Left kidney (tissue), 2 donors: ENCODE results near the gene CCDC192. TPM values are rescaled to one million over a fixed set of nuclear protein-coding genes. Genes with fewer than 3 reads are reported as not detected.
A peak's percentile ranks its signal among the peaks of the same experiment; 100 is the strongest.
"Not testable (repeated sequence)": the region's sequence is repeated elsewhere in the genome, so short reads cannot be mapped to it uniquely, and the experiment has no call there.

Experiments used
- DNase-seq: peaks from one replicate; pipeline ENCODE4 v3.0.0-alpha.2; 2013
- polyA plus RNA-seq: library from polyadenylated mRNA; unstranded; fragments of 120-200 nt; gene quantifications from one replicate; pipeline ENCODE4 v1.2.1, GENCODE V29; 2013; ENCODE audit not compliant: insufficient read length

The CCDC192 gene
- polyA plus RNA-seq, 1 donor: 1.5 TPM

DNA sequence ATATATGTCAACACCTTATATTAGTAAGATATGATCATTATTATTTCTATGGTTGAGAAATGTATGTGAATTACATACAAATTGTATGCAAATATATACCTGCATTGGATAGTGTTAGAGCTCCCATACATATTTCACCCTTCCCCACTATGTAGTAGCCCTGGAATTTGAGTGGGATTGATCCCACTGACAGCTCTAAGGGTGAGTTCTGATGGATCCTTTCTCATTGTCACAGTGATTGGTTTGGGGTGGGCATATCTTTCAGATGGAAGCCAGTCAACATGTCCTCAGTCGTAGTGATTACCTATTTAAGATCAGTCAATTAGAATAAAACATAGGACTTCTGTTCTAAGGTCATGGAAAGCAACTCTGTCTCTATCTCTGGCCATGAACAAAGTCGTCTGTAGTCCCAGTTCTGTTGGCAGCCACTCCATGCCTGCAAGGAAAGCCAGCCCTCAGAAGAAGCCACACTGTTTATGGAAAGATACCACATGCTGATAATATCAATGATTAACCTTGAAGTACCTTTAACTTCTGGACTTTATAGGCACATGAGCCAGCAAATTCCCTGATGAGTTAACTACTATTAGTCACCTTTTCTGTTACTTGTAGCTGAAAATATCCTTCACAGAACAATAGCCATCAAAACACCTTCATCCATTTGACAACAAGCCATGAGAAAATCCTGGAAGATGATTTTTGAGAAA, 5.1 kb upstream of the CCDC192 start:
- no peak for DNase-seq

DNA sequence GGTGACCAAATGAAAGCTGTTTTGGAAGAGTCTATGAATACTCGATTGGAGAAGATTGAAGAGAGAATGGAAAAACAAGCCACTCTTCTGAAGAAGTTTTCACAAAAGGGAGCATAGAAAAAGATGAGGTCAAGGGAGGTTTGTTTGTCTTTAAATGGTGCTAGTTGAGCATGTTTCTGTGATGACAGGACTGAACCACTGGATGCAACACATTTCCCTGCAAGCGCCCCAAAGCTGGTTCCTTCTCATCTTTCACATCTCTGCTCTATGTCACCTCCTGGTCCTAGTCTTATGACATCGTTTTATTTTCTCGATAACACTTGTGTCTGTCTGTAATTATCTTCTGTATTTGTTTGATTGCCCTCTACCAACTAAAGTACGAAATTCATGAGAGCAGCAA, 3.8 kb upstream of the CCDC192 start:
- DNase-seq: no peak

DNA sequence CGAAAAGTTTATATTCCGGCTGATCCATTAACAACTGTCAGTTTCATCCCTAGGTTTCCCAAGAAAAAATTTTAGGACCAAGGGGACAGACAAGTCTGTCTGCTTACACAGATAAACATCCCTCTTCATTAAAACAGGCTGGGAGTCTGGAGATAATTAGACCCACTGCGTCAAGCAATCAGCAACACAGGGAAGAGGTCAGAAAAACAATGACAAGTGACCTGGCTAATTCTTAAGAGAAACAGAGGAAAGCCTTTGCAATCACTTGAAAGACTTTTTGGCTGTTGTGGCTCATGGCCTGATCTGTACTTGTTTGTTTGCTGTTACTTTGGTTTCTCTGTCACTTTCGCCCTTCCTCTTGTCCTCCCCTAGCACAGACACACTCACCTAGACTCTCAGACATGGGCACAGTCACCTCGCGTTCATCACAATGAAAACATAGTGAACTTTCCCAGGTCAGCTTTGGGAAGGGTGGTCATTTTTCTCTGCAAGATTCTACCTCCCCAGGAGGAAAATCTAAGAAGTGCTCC, 2.9 kb upstream of the CCDC192 start:
- no peak for DNase-seq

DNA sequence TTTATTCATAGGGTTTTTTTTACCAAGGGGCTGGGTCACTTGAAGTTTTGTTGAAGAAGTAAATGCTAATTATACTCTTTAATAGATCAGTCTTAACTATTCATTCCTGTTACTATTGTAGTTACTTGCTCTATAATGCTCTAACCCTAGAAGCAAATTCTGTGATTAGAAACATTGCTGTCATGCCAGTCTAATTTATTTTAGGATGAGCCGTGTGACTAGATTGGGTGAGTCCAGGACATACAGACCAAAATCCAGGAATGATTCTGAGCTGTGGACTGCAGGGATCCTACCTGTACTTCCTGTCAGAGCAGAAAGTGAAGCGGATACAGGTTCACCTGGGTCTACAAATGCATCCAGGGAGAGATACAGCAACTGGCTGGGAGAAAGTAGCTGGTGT, 757 bp upstream of the CCDC192 start:
- DNase-seq: no peak

DNA sequence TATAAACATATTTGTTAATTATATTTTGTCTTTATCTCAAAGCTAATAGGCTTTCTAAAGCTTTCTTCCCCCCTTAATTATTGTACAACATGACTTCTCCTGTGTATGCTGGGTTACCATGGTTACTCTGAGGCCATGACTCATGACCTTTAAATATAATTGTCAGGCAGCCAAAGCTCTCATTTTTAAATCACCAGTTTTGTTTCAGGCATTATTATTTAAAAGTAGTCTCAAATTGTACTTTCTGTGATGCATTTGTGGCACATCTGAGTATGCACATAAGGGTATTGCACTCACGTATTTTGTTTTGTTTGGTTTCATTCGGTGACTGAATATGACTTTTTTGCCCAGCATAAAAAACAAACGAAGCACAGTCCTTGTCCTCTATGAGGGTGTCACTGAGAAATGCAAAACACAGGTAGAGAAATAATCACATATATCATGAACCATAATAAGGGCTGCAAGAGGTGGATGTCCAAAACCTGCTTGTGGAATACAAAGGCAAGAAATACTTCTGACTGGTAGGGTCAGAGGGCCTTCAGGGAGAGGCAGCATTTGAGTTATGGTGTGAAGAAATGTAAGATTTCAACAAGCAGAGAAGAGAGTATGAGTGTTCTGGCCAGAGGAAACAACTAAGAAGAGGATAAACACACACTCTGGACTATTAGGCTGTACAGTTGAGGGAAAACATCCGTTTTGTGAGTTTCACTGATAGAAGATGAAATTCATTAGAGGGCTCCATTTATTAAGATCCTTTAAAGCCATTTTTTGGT, 2.1 kb downstream of the CCDC192 start:
- DNase-seq: no peak

DNA sequence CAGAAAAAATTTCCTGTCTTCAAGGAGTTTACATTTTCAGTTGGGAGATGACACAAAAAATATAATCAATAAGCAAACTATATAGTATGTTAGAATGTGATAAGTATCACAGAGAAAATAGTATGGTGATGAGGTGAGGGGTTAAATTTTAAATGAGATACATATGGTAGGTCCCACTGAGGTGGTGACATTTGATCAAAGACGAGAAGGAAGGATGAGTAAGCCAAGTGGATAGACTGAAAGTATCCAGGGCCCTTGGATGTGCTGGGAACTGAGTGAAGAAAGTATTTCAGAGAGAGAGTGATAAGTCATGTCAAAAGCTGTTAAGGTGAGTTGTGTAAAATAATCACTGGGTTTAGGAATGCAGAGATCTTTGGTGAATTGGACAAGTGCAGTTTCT, 3.5 kb downstream of the CCDC192 start:
- no peak for DNase-seq

DNA sequence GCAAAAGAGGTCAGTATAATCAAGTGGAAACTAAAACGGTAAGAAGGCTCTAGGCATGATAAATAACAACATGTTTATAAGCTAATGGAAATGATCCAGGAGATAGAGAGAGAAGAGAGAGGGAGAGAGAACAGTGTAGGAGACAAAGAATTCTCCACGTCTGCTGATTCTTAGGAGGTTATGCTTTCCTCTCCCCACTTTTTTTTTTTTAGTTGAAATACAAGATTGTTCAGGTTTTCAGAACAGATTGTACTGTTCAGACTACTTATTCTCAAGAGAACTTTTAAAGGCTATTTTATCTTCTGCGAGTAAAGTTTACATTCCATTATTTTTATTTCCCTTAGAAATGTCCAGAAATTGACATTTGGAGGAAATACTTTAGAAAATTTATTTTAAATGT, 4.0 kb downstream of the CCDC192 start:
- DNase-seq: no peak

DNA sequence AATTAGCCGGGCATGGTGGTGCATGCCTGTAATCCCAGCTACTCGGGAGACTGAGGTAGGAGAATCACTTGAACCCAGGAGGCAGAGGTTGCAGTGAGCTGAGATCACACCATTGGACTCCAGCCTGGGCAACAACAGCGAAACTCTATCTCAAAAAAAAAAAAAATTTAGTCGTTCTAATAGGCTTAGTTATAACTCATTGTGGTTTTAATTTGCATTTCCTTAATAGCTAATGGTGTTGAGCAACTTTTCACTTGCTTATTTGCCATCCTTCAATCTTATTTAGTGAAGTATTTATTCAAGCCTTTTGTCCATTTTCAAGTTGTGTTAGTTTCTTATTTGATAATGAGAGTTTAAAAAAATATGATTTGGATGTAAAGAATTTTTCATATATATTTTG, 9.9 kb downstream of the CCDC192 start:
- not testable (repeated sequence) for DNase-seq

DNA sequence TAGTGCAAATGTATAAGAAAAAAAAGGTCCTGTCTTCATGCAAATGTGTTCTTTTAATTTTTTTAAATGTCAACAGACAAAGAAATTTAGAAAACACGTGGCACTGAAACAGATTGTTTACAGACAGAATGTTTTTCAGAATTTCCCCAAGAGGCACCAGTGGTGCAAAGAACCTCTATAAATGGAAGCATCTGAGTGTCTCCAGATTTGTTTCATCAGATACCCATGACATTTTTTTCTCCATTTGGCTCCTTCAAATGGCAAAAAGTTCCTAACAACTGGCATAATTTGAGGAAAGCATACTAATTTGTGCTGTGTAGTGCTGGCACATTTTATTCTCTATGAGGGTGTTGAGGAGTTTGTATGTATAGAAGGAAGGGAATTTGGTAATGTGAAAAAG, 15.0 kb downstream of the CCDC192 start:
- DNase-seq: no peak

DNA sequence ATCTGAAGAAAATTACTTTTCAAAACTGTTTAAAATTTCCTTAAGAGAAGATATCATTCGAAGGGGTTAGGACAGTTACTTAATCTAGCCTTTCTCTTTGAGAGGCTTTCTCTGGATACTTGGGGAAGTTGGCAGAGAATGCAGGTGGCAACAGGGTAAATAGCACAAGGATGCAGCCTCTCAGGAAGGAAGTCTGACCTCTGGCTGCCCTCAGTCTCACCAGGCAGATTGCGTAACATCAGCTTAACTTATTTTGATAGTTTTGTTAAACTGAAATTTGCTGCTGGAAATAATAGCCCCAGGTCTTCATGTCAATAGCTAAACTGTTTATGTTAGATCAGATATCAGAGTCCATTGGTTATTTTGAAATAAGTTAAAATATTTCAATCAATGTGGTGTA, 20.4 kb downstream of the CCDC192 start:
- no peak for DNase-seq

DNA sequence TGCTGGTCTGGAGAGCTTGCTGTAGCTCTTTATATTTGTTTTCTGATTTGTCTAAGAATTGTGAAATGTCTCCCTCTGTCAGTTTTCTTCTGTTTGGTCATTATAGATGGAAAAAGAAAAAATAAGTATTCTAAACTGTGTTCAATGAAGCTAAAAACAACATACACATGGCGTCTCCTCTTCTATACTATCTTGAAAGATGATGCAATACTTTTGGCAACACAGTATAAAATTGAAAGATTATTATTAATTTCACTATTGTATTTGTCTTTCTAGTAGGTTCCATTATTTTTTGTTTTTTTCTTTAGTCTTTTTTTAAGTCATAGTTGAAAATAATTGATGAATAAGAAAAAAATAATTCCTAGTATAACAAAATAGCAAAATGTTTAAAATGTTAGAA, 22.5 kb downstream of the CCDC192 start:
- no peak for DNase-seq

DNA sequence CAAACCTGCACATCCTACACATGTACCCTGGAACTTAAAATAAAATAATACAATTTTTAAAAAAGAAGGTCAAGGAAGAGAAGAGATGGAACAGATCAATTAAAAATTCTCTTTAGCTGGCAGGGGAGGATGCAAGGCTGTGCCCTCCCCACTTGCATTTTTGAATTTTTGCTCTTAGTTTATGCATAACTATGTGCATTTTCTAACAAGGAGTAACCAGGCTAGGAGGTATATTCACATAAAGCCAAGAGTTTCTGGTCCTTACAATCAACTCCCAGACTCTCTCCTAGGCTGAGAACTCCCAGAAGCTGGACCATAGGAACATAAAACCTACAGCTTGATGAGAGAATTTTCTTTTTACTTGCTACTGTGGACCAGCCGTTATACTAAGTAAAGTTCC, 29.8 kb downstream of the CCDC192 start:
- DNase-seq: no peak

DNA sequence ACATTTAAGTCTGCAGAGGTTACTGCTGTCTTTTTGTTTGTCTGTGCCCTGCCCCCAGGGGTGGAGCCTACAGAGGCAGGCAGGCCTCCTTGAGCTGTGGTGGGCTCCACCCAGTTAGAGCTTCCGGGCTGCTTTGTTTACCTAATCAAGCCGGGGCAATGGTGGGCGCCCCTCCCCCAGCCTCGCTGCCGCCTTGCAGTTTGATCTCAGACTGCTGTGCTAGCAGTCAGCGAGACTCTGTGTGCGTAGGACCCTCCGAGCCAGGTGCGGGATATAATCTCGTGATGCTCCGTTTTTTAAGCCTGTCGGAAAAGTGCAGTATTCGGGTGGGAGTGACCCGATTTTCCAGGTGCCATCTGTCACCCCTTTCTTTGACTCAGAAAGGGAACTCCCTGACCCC, 36.2 kb downstream of the CCDC192 start:
- not testable (repeated sequence) for DNase-seq

DNA sequence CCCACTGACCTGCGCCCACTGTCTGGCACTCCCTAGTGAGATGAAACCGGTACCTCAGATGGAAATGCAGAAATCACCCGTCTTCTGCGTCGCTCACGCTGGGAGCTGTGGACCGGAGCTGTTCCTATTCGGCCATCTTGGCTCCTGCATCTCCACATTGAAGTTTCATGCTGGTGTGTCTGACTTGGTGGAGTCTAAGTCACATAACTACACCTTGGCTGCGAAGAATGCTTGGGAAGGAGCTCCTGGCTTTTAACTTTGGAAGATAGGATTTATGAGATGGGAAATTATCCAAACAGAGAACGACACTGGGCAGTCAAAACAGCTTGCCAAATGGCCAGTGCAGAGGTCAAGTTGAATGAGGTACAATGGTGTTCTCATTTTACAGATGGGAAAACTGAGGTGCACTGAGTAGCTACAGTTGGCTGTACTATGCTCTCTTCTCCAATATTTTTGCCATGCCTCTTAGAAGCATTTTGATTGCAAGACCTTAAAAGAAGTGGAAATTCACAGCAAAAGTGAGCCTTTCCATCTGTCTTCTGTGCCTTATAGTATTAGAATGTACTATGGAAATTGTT, 36.7 kb downstream of the CCDC192 start:
- no peak for DNase-seq

DNA sequence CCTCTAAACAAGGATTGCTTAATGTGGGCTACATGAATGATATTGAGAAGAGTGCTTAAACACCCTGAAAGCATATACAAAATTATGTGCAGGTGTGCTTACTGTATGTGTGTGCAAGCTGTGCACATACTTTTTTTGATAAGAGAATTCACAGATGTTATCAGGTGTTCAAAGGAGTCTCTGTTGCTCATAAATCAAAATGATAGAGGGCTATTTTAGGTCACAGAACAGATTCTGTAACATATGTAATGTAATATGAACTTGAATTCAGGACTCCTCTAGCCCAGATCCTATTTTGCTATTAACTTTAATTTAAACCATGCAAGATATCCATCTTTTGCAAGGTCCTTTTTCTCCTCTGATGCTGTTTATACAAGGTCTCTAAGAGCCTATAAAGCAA, 38.2 kb downstream of the CCDC192 start:
- DNase-seq: no peak

DNA sequence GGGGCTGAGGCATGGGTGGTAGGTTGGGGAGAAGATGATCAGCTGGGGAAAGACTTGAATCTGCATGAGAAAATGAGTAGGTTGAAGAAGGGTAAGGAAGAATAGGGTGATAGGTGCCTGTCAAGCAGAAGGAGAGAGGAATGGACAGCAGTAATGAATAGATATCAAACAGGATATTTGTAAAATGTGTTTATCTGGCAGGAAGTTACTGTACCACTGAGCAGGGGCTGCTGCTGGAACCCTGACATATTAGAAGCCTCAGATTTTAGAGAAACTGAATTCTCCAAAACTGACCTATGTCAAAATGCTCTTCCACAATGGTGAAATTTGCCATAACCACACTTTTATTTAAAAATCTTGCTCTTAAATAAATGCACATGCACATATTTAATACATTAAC, 41.0 kb downstream of the CCDC192 start:
- DNase-seq: no peak

DNA sequence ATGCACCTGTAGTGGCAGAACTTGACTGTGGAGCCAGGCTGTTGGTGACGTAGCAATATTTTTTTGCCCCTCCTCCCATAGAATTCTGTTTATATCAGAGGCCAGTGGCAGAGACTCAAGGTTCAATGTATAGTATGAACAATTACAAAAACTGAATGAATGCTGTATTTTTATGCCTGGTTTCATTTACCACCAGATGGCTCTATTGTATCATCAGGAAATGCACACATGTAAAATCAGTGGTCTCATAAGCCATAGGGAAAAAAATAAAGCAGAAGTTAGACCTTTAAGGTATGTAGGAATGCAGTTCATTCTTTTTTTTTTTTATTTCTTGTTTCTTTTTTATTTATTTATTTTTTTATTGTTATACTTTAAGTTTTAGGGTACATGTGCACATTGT, 43.6 kb downstream of the CCDC192 start:
- peak; percentile 20 for DNase-seq

DNA sequence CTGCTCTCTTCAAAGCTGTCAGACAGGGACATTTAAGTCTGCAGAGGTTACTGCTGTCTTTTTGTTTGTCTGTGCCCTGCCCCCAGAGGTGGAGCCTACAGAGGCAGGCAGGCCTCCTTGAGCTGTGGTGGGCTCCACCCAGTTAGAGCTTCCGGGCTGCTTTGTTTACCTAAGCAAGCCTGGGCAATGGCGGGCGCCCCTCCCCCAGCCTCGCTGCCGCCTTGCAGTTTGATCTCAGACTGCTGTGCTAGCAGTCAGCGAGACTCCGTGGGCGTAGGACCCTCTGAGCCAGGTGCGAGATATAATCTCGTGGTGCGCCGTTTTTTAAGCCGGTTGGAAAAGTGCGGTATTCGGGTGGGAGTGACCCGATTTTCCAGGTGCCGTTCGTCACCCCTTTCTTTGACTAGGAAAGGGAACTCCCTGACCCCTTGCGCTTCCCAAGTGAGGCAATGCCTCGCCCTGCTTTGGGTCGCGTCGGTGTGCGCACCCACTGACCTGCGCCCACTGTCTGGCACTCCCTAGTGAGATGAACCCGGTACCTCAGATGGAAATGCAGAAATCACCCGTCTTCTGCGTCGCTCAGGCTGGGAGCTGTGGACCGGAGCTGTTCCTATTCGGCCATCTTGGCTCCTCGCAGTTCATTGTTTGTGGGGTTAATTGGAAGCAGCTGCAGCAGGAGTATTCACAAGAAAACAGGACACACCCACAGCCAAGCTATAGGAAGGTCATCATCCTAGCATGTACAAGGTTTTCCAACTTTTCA, 49.5 kb downstream of the CCDC192 start:
- DNase-seq: not testable (repeated sequence)

DNA sequence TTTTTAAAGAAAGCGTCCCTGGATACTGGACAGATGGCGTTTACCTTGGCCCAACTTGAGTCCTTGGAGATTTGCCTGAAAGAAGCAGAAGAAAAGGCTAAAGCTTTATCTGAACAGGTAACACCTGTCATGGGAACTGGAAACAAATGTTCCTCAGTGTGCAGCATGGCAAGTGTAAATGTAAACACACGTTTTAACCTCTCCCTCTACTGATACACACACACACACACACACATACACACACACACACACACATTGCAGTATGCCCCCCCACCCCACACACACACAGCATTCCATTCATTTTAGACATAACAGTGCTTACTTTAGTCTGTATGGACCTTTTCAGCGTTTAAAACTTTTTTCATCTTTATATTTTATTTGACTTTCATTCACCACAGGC, 51.1 kb downstream of the CCDC192 start:
- no peak for DNase-seq

DNA sequence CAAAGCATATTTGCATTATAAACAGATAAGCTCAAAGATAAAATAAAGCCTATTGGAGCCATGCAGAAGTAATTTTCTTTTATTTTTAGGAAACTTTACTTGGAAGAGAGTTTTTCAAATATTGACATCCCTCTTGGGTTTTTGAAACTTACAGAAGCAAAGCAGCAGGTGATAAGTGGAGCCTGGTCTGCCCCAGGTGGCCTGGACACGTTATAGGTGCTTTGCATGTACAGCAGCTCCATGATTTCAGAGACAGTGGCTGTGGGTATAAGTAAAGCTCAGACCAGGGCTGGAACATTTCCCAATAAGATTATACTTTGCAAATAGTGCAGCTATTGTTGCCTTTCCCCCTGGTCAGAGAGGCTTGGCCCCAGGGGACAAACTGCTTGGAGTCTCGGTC, 51.5 kb downstream of the CCDC192 start:
- DNase-seq: no peak

DNA sequence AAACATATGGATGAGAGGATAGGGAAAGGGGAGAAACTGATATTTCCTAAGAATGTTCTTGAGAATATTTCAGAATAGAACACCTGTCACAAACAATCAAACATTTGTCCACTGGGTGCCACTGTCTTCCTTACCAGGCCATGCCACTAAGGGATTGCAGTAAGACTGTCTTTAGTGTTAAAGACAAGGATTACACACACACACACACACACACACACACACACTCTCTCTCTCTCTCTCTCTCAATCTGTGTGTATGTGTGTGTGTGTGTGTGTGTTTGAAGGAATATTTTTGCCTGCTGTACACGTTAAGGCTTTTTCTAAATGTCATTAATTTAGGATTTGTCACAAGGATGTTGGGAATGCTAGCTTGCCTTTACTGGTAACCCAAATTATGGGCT, 54.4 kb downstream of the CCDC192 start:
- peak; percentile 31 for DNase-seq

DNA sequence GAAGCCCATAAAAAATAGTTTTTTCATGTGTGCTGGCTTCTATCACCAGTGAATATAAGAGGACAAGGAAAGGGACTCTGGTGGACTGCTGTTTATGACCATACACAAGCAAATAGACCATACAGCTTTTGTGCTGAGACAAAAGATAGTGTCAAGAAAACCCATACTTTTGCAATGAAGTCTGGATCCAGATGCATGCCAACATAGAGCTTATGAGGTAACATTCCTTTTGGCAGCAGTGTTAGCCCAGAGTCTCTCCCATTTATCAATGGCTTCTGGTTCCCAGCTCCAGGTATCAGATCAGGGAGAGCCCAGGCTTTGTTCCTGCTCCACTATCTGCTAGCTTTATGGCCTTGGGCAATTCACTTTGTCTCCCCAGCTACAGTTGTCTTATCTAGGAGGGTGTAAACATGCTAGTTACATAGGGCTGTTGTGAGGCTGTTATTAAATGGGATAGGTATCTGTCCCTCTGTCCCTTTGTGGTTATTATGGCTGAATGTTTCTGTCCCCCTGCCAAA, 55.6 kb downstream of the CCDC192 start:
- no peak for DNase-seq
